DMS53 treated with DMSO at 0.1 percent for 48 hours (cell line): Measurements from ENCODE around the gene COMMD2.

Experiments used
- DNase-seq: peaks from one replicate; lab custom pipeline; 2025; ENCODE audit not compliant: unreplicated experiment; lab: John Stamatoyannopoulos, UW

COMMD2 gene

GRCh38 chr3:149764302-149764701 is 12.0 kb upstream of the COMMD2 start:
- no peak for DNase-seq

DNA sequence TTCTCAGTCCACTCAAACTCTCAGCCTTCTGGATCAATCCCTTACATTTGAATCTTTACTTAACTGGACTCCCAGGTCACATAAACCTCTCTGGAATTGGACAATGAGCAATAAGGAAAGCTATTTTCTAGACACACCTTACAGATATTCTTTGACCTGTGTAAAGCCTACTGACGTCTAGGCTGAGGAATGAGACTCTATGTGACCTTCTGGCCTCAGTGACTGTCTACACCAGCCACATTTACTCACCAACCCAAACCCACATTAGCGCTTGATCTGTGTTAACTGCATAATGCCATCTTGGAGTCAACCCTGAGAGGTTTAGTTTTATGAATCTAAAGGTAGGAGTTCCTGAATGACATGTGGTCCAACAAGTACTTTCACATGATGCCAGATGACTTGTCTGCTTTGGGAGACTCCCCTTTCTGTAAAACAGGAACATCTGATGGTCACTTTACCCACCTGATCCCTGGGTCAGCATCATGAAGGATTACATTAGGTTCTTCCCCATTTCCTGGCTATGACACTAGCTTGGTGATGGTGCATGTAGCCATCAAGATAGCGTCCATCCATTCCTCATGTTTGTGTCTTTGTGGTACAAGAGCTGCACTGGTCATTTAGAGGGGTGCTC is 11.4 kb upstream of the COMMD2 start:
- DNase-seq, result no peak

GRCh38 chr3:149753717-149754116 is 1.4 kb upstream of the COMMD2 start:
- no peak for DNase-seq

DNA sequence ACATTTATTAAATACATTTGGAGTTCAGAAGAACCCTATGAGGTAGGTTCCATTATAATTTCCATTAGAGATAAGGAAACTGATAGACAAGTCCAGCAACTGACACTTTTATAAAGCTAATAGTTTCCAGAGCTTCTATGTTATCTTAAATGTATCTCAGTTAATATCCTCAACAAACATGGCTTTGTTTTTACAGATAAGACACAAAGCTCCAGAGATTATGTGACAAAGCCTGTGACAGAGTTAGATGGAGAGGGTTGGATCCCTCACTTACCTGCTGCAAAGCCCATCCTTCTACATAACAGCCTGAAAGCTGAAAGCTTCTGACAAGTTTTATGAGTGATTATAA is 473 bp upstream of the COMMD2 start:
- DNase-seq, result no peak

GRCh38 chr3:149751551-149751950 is 738 bp downstream of the COMMD2 start:
- DNase-seq, result no peak

DNA sequence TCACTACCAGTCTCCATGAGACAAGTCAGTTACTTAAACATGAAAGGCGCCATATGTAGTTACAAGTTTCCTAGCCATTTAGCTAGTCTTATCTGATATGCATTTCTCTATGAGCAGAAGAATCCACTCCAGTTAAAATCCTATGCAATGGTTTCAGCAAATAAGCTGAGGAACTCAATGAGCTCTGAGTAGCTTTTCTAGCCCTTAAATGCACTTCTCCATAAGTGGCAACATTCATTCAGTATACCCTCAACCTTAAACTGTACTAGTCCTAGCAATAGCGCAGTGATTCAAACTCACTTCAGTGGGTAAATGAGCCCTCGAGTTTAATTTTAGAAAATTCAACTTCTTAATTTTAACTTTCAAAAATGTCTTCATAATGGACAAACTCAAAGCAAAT is 7.7 kb downstream of the COMMD2 start:
- no peak for DNase-seq

DNA sequence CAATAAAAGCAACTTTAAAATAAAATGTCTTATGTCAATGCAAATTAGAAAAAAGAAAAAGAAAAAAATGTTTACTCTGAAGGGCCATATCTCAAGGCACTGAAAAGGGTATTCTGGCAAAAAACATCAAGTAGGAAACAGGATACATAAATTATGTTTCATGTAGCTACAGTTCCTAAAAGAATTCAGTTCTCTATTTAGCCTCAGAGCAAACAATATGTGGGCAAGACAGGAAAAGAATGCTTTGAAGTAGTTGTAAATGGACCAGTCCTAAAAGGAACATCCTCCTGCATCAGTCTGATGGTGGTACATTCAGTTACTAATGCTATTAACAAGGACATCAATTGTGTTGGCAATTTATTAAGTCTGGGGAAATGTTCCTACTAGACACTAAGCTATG is 8.1 kb downstream of the COMMD2 start:
- DNase-seq, result no peak

DNA sequence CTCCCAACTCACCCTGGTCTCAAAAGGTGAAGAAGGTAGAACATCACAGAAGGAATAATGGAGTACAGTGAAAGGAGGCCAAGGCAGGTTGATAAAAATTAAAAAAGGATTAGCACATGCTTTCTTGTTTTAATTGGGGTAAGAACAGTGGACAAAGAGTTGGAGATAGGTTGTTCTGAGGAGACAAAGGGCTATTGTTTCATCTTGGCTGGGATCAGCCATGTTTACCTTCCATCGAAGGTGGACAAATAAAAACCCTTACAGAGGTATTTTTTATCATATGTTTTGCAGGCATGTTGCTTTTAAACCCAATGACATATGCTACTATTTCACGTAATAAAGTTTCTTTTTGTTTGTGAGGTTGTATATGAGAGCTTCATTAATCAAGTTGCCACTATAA is 12.9 kb downstream of the COMMD2 start:
- no peak for DNase-seq

GRCh38 chr3:149738876-149739275 is 13.4 kb downstream of the COMMD2 start:
- DNase-seq, result no peak

DNA sequence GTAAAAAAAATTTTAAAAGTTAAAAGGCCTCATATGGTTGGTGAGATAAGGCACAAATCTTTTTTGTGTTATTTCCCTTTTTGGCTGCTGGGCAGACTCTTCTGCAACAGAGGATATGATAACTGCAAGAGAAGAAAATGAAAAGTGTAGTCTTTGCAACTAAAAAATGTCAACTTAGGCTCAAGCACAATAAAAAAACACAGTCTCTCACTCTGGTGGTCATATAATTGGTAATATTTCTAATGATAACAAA is 15.4 kb downstream of the COMMD2 start:
- DNase-seq, result no peak

DNA sequence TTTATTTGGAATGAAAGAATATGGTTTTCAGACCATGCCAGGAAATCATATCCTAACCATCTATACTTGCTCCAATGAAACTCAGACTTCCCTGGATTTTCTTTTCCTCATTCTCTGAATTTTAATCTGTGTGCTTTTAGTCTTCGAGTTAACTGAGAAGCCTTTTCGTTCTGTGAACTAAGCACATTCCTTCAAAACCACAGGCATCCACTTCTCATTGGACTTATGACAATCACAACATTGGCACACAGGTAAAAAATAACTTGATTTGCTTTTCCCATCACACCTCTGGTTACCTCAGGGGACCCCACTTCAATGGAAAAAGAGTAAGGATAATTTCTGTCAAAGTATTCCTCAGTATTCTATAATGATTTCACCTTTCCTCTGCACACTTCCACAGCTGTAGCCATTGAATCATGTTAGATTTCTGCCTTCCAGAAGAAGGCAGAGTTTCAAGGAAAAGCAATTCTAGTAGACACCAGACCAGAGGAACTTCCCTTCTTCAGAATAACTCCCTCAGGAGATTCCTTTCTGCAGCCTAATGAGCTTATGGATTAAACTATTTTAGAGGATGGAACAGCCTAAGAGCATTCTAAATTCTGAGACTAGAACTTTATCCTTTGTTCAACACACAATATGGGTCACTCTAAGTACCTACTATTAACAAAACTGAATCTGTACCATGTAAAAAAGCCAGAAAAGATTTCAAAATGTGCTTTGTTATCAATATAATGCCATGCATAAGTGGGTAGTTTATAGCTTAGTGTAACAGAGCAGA is 15.9 kb downstream of the COMMD2 start:
- no peak for DNase-seq

DNA sequence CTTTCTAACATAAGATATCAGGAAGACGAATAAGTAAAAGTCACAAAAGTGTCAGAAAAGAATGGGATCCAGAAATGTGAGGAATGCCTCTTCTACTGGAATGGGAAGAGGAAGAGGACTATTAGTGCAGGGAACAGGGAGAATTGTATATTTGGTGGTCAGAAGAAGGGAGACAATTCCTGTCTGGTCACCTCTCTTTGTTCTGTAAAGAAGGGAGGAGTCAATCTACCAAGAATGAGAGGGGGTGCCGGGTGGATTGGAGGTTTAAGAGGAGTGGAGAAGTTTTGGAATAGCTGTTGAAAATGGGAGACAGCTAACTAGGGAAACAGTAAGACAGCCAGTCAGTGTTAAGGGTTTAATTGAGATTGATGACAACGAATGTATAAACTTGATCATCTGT is 20.1 kb downstream of the COMMD2 start:
- DNase-seq, result no peak

- DNase-seq, result no peak
These were observed 24.6 kb downstream of the COMMD2 start for GRCh38 chr3:149727656-149728055.

DNA sequence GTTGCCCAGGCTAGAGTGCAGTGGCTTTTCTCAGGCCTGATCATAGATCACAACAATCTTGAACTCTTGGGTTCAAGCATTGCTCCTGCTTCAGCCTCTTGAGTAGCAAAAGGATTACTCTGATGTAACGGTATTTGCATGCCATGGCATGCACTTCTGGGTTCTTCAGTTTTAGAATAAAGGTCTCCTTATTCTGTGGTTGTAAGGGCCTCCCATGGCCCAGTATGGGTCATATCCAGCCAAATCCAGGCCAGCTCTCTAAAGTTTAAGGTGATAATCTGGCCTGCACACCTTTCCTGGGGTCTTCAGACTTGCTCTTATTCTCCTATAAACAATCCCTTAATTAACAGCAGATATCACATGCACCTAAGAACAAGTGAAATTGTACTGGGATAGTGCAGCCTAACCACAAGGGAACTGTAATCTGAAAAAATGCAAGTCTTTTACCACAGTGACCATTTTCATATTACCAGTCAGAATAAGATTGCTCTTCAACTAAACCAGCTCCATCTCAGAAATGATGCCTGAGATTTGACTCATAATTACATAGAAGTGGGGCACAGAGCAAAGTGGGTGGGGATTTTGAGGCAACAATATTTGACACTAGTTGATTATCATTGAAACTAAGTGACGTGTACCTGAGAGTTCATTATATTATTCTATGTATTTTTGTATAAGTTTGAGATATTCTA is 25.4 kb downstream of the COMMD2 start:
- no peak for DNase-seq

- DNase-seq, result no peak
These were observed 28.5 kb downstream of the COMMD2 start for GRCh38 chr3:149723781-149724180.

DNA sequence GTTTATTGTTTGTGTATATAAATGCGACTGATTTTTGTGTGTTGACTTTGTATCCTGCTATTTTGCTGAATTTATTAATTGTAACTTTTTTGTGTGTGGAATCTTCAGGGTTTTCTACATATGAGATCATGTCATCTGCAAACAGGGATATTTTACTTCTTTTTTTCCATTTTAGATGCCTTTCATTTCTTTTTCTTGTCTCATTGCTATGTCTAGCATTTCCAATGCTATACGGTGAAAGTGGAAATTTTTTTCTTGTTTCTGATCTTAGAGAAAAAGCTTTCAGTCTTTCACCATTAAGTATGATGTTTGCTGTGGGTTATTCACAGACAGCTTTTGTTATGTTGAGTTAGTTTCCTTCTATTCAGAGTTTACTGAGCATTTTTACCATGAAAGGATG is 31.4 kb downstream of the COMMD2 start:
- DNase-seq, result no peak

DNA sequence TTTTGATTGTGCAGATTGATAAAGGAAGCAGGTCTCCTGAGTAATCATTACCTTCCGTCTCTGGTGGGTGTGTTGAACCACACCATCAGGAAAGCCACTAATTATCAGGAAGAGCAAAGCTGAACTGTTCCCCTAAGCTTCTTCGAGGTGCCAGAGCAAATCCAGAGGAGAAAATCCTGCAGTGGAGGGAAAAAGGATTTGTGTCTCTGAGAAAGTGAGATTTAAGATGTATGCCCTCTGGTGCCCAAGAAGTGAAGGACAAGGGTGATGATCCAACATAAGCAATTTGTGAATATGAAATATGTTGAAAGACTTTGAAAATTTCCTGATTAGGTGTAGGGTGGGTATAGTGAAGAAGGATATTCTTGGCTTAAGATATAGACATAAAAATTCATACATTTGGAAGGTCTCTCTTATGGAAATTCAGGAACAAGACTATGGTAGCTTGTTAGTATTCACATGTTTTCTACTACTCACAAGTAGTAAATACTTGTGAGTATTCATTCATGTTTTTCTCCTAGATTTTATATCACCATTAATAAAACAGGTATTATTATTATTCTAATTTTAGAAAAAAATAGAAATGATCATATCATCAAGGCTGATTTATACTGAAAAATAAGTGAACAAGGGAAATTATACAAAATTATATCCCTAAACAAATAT is 34.8 kb downstream of the COMMD2 start:
- DNase-seq, result peak; percentile 39

- no peak for DNase-seq
These were observed 35.3 kb downstream of the COMMD2 start for GRCh38 chr3:149716984-149717383.

- no peak for DNase-seq
These were observed 37.0 kb downstream of the COMMD2 start for GRCh38 chr3:149715247-149715646.

DNA sequence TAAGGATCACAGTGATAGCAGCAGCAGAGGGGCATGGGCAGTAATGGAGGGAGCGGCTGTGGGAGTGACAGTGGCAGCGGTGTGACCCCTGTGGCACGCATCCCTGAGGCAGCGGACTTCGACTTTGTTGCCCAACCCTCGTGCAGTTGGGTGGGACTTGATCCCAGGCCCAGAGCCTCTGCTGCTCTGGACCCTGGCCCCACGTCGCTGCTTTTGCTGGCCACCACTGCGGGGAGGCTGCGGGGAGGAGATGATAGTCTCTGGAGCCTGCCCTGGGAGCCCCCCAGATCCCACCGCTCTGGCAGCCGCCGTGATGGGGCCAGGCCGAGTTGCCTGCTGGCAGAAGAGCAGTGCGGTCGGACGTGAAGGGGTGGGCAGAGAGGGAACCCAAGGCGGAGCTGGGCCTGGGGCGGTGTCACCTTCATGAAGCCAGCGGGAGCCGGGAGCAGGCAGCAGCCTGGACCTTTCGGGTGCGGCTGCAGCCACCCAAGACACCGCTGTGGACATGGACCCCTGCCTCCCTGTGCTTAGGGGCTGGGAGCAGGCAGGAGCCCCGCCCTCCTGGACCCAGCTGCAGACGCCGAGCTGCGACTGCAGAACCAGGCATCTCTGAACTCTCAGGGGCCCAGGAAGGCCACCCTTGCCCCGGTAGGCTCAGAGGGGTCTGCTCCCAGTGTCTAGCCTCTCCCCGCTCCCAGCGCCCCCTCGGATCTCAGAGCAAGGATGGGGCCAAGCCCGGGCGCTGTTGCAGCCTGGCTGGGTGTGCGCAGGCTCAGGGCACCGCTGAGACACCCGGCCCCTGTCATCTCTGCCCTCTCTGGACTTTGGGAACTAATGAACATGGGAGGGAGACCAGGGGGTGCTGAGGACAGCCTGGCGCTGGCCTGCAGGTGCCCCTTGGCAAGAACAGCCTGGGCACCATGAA is 38.3 kb downstream of the COMMD2 start:
- DNase-seq, result no peak

DNA sequence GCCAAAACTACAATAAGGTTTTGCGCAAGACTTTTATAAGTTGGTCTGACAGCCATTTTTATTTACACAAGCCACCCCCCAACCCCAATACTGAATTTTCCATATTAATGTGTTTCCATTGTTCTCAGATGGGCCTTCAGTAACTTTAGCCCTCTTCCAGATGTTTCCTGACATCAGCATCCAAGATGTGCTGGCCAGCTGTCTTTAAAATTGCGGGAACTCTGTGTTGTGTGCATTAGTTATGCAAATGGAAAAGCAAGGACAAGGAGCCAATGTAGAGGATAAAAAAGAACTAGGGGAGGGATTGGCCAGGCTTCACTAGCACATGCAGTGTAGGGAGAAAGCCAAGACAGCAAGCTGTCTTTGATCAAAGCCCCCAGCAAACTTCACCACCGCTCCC is 45.4 kb downstream of the COMMD2 start:
- no peak for DNase-seq
